Kidney epithelial cell (primary cell): ENCODE measurements around the gene MLLT6. TPM values are rescaled to one million over a fixed set of nuclear protein-coding genes. Genes with fewer than 3 reads are reported as not detected.

Experiments used
- DNase-seq: peaks from one replicate; pipeline ENCODE4 v3.0.0-alpha.2; 2010; ENCODE audit warnings: low read depth
- H3K27me3 ChIP-seq: 2 replicates; pipeline ENCODE4 v1.6.0; 2011; ENCODE audit warnings: low read length; ENCODE audit not compliant: control insufficient read depth, insufficient read depth
- H3K36me3 ChIP-seq: 2 replicates; pipeline ENCODE4 v1.5.1; 2011; ENCODE audit warnings: low read length; ENCODE audit not compliant: control insufficient read depth, insufficient read depth
- H3K4me3 ChIP-seq: 2 replicates; pipeline ENCODE4 v1.5.1; 2011; ENCODE audit warnings: low read depth, mild to moderate bottlenecking, control low read depth, low read length
- CTCF ChIP-seq: IDR thresholded peaks from 2 replicates; pipeline ENCODE4 v1.5.1; 2011; ENCODE audit warnings: mild to moderate bottlenecking, moderate library complexity, low read length, control low read depth, inconsistent platforms; ENCODE audit not compliant: insufficient read depth, poor library complexity, severe bottlenecking
- total RNA-seq: library from RNA; depleted of rRNA; stranded (reverse); fragments of >200 nt; gene quantifications from 2 replicates; pipeline ENCODE4 v1.2.3, GENCODE V29; 2015

Gene MLLT6
- total RNA-seq, 1 donor from 2014 or later: 42.7 TPM

DNA sequence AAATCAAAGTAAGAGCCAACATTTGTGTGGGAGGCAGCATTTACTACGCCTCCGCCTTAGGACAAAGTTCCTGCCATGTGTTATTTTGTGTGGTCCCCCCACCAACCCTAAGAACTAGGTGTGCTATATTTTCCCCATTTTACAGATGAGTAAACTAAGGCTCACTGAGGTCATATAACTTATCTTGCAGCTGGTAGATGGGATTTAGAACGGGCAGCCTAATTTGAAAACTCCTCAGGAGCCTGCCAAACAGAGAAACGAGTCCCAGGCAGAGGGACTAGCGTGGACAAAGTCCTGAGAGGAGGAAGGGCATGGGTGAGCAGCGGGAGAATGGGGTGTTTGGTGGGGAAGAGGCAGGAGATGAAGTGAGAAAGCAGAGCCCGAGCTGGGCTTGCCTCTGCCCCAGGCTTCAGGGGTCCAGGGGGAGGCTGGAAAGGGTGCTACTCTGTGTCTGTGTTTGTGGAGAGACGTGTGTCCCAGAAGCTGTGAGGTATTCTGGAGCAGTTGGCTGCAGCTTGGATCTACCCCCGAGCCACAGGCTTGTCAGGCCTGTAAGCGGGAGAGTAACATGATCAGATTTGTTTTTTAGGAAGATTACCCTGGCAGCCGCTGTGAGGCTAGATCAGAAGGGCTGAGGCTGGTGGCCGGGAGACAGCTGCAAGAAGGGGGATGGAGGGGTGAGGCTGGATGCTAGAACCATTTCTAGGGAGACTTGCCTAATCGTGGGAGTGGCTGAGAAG is 5.0 kb downstream of the MLLT6 start:
- no peak for TF ChIP-seq CTCF
- Histone ChIP-seq H3K36me3 (peaks cover 5% of the 10 kb centered on the region), H3K4me3 (no peak overlapping the region), H3K27me3 (no peaks in the 10 kb centered on the region)
- no peak for DNase-seq

- H3K27me3 ChIP-seq: no peaks in the 10 kb centered on the region
- no peak for TF ChIP-seq CTCF
- no peak for DNase-seq
- H3K36me3 ChIP-seq: peaks cover 5% of the 10 kb centered on the region
- H3K4me3 ChIP-seq: no peak overlapping the region
Observed at GRCh38 chr17:38710604-38710962, 5.5 kb downstream of the MLLT6 start.

DNA sequence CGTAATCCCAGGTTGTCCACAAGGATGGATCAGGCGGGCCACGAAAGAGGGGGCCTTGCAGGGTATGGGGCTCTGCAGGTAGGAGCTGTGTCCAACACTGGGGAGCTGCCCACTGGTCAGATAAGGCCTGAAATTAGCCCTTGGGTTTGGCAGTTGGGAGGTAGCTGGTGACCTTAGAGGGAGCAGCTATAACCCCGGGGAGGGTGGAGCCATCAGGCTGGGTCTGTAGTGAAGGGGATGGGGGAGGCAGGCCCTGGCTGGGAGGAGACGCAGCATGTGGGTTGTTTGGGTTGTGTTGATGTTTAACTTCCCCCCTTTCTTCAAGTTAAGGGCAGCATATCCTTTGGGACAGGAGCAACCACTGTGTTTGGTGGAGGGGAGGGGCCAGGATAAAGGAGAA is 5.9 kb downstream of the MLLT6 start:
- H3K36me3 ChIP-seq: peaks cover 5% of the 10 kb centered on the region
- no peak for DNase-seq
- no peak overlapping the region for H3K4me3 ChIP-seq
- H3K27me3 ChIP-seq: no peaks in the 10 kb centered on the region
- no peak for TF ChIP-seq CTCF

- Histone ChIP-seq H3K27me3 (no peaks in the 10 kb centered on the region), H3K36me3 (peaks cover 5% of the 10 kb centered on the region), H3K4me3 (no peak overlapping the region)
- no peak for DNase-seq
- TF ChIP-seq CTCF: no peak
Observed at GRCh38 chr17:38711792-38712571, 6.9 kb downstream of the MLLT6 start.

DNA sequence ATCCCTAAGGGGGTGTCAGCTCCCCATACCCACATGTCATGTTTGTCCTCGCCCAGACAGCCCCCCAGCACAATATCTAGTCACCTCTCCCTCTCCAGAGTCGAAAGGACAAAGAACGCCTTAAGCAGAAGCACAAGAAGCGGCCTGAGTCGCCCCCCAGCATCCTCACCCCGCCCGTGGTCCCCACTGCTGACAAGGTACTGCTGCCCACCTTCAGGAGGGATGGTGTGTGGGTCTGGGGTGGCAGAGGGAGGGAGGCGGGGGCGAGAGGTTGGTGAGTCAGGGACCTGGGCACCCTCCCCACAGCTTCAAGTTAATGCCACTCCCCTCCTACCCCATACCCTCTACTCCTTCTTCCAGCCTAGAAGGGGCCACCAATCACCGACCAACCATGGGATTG is 7.5 kb downstream of the MLLT6 start:
- H3K4me3 ChIP-seq: no peak overlapping the region
- no peaks in the 10 kb centered on the region for H3K27me3 ChIP-seq
- TF ChIP-seq CTCF: no peak
- peaks cover 4% of the 10 kb centered on the region for H3K36me3 ChIP-seq
- DNase-seq: no peak
